Liver (tissue), 9 donors: ENCODE results near the gene KRTAP10-5. TPM values are rescaled to one million over a fixed set of nuclear protein-coding genes. Genes with fewer than 3 reads are reported as not detected.

Source experiments
- DNase-seq: peaks from one replicate; pipeline ENCODE4 v3.0.0-alpha.2; 2017; ENCODE audit warnings: low spot score
- H3K27ac ChIP-seq, 2 donors: one replicate each; pipeline ENCODE4 v1.7.0; 2013; ENCODE audit warnings: inconsistent platforms in 2 of 2, low read length in 2 of 2, control low read depth in 1 of 2, low read depth in 1 of 2, mild to moderate bottlenecking in 1 of 2
- H3K27me3 ChIP-seq, 4 donors: one replicate each; pipeline versions ENCODE4 v1.6.1 to v1.7.0; 2013; ENCODE audit warnings: low read length in 3 of 4, inconsistent platforms in 1 of 4, mild to moderate bottlenecking in 1 of 4, moderate library complexity in 1 of 4; ENCODE audit not compliant: control insufficient read depth in 4 of 4, insufficient read depth in 4 of 4
- H3K36me3 ChIP-seq, 4 donors: one replicate each; pipeline versions ENCODE4 v1.6.1 to v1.7.0; 2013; ENCODE audit warnings: low read length in 3 of 4, mild to moderate bottlenecking in 3 of 4, low read depth in 1 of 4, moderate library complexity in 1 of 4; ENCODE audit not compliant: control insufficient read depth in 4 of 4, insufficient read depth in 3 of 4
- H3K4me1 ChIP-seq, 4 donors: one replicate each; pipeline versions ENCODE4 v1.6.1 to v1.7.0; 2013; ENCODE audit warnings: low read length in 3 of 4, mild to moderate bottlenecking in 3 of 4, moderate library complexity in 1 of 4; ENCODE audit not compliant: control insufficient read depth in 4 of 4, insufficient read depth in 4 of 4
- H3K4me3 ChIP-seq, 3 donors: one replicate each; pipeline versions ENCODE4 v1.6.1 to v1.7.0; 2013; ENCODE audit warnings: low read length in 3 of 3, control low read depth in 1 of 3, low read depth in 1 of 3, mild to moderate bottlenecking in 1 of 3
- H3K9ac ChIP-seq, 2 donors: one replicate each; pipeline ENCODE4 v1.7.0; 2013; ENCODE audit warnings: low read length in 2 of 2, mild to moderate bottlenecking in 2 of 2, moderate library complexity in 2 of 2, control low read depth in 1 of 2, low read depth in 1 of 2
- H3K9me3 ChIP-seq, 4 donors: one replicate each; pipeline versions ENCODE4 v1.6.1 to v1.7.0; 2013; ENCODE audit warnings: low read length in 3 of 4; ENCODE audit not compliant: control insufficient read depth in 4 of 4
- CTCF ChIP-seq: fragments of 150-350 bp; IDR thresholded peaks from 2 replicates; pipeline ENCODE4 v1.5.1; 2017; ENCODE audit warnings: improper control_type of control experiment, low read depth, low read length; ENCODE audit not compliant: missing input control
- FOXA1 ChIP-seq: IDR thresholded peaks from 2 replicates; pipeline ENCODE4 v1.6.1; 2016; ENCODE audit warnings: antibody characterized with exemption
- FOXA2 ChIP-seq: IDR thresholded peaks from 2 replicates; pipeline ENCODE4 v1.6.1; 2016; ENCODE audit warnings: antibody characterized with exemption
- GABPA ChIP-seq, 2 donors: IDR thresholded peaks in 1 of 2; conservative IDR thresholded peaks in 1 of 2; 2 replicates each; pipeline ENCODE4 v1.6.1; 2016; ENCODE audit warnings: antibody characterized with exemption in 2 of 2, mild to moderate bottlenecking in 1 of 2, moderate library complexity in 1 of 2
- HNF4A ChIP-seq, 2 donors: conservative IDR thresholded peaks; 2 replicates each; pipeline ENCODE4 v1.6.1; 2016; ENCODE audit warnings: antibody characterized with exemption in 2 of 2, mild to moderate bottlenecking in 2 of 2
- HNF4G ChIP-seq: IDR thresholded peaks from 2 replicates; pipeline ENCODE4 v1.6.1; 2016; ENCODE audit warnings: antibody characterized with exemption
- MAX ChIP-seq: IDR thresholded peaks from 2 replicates; pipeline ENCODE4 v1.6.1; 2016; ENCODE audit warnings: antibody characterized with exemption
- NR2F2 ChIP-seq: IDR thresholded peaks from 2 replicates; pipeline ENCODE4 v1.6.1; 2016; ENCODE audit warnings: antibody characterized with exemption
- REST ChIP-seq: IDR thresholded peaks from 2 replicates; pipeline ENCODE4 v1.6.1; 2016; ENCODE audit warnings: antibody characterized with exemption, mild to moderate bottlenecking
- RXRA ChIP-seq, 2 donors: IDR thresholded peaks; 2 replicates each; pipeline ENCODE4 v1.6.1; 2017 to 2018; ENCODE audit warnings: antibody characterized with exemption in 2 of 2, mild to moderate bottlenecking in 1 of 2
- SP1 ChIP-seq: IDR thresholded peaks from 2 replicates; pipeline ENCODE4 v1.6.1; 2018; ENCODE audit warnings: antibody characterized with exemption, mild to moderate bottlenecking
- TAF1 ChIP-seq: conservative IDR thresholded peaks from 2 replicates; pipeline ENCODE4 v1.6.1; 2016; ENCODE audit warnings: antibody characterized with exemption, mild to moderate bottlenecking
- YY1 ChIP-seq: IDR thresholded peaks from 2 replicates; pipeline ENCODE4 v1.6.1; 2016; ENCODE audit warnings: antibody characterized with exemption, mild to moderate bottlenecking
- WGBS: extraction: QIAGEN DNeasy Blood & Tissue Kit; methylation state at CpG from one replicate; pipeline ENCODE4 v1.1.7; 2013; 5-methylcytosine and 5-hydroxymethylcytosine counted together
- polyA plus RNA-seq, 2 donors: library from polyadenylated mRNA; stranded (reverse) in 1 of 2; unstranded in 1 of 2; fragments of 200-250 nt in 1 of 2; fragments of >200 nt in 1 of 2; fragmentation: Nextera tagmentation in 1 of 2; extraction: Ambion mirVana in 1 of 2; gene quantifications; one replicate each; pipeline versions ENCODE4 v1.2.1 to v1.2.3, GENCODE V29; 2013 to 2015
- total RNA-seq, 2 donors: library from RNA; depleted of rRNA; stranded (reverse); fragments of >200 nt; gene quantifications; one replicate each; pipeline ENCODE4 v1.2.3, GENCODE V29; 2014
- TF ChIP-seq, protein P1 (sequence below): IDR thresholded peaks from 2 replicates; pipeline ENCODE4 v1.6.1; 2016; ENCODE audit warnings: antibody characterized with exemption
- donor health status: healthy.
- donor health status: healthy.
- donor health status: healthy.
- donor health status: healthy.
- donor health status: healthy.

KRTAP10-5 gene
- total and polyA plus RNA-seq, 4 donors: not detected

DNA sequence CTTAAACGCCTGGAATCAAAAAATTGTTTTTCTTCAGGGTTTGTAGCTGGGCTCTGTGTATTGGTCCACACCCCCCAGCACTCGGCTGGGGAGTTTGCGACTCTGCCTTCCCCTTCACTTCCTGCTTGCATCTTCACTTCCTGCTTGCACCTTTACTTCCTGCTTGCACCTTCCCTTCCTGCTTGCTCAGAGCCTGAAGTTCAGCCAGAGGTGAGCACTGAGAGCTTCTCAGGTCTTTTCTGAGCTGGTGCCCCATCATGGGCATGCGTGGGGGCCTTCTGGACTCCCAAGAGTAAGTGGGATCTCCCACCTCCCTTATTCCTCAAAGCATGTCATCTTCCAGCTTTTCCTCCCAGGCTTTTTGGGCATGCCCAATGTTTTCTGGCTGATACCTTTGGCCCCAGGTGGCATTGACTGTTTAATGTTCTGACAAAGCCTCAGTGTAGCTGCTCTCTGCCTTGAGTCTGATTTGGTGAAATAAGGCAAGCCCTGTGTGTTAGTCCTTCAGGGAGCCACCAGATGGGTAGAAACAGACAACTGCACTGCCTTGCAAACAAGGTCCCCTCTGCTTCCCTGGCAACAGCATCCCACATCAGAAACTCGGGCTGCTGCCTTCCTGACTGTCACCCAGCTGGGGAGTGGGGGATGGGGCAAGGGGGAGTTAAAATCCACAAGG, 32.6 kb downstream of the KRTAP10-5 start:
- H3K4me1 ChIP-seq: no peaks in the 10 kb centered on the region
- no peak overlapping the region for H3K27ac ChIP-seq
- no peak overlapping the region for H3K9ac ChIP-seq
- TF ChIP-seq FOXA1 (no peak), FOXA2 (no peak), MAX (no peak), RXRA (IDR thresholded peaks at IDR 0.05) (no peak)
- H3K9me3 ChIP-seq: no peaks in the 10 kb centered on the region
- H3K27me3 ChIP-seq: peaks cover 0 to 2% (median 0%) of the 10 kb centered on the region in 4 donors
- H3K4me3 ChIP-seq: no peak overlapping the region
- no peaks in the 10 kb centered on the region for H3K36me3 ChIP-seq
- 48% methylated on average over 5 of the region's 5 CpGs for WGBS
- DNase-seq: peak; percentile 24

- no peak overlapping the region for H3K4me3 ChIP-seq
- H3K36me3 ChIP-seq: no peaks in the 10 kb centered on the region
- DNase-seq: no peak
- WGBS: 71% methylated on average over 3 of the region's 3 CpGs
- TF ChIP-seq NR2F2 (no peak), HNF4A (conservative IDR thresholded peaks at IDR 0.05) (no peak), CTCF (no peak), MAX (no peak), RXRA (IDR thresholded peaks at IDR 0.05) (no peak), TAF1 (no peak), YY1 (no peak), SP1 (no peak), GABPA (IDR thresholded peaks at IDR 0.05 in 1 of 2, conservative IDR thresholded peaks at IDR 0.05 in 1 of 2) (no peak), REST (no peak), HNF4G (no peak), FOXA1 (no peak)
- TF ChIP-seq, protein P1, sequence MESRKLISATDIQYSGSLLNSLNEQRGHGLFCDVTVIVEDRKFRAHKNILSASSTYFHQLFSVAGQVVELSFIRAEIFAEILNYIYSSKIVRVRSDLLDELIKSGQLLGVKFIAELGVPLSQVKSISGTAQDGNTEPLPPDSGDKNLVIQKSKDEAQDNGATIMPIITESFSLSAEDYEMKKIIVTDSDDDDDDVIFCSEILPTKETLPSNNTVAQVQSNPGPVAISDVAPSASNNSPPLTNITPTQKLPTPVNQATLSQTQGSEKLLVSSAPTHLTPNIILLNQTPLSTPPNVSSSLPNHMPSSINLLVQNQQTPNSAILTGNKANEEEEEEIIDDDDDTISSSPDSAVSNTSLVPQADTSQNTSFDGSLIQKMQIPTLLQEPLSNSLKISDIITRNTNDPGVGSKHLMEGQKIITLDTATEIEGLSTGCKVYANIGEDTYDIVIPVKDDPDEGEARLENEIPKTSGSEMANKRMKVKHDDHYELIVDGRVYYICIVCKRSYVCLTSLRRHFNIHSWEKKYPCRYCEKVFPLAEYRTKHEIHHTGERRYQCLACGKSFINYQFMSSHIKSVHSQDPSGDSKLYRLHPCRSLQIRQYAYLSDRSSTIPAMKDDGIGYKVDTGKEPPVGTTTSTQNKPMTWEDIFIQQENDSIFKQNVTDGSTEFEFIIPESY: no peak
- H3K27ac ChIP-seq: no peak overlapping the region
- peaks cover 0 to 2% (median 0%) of the 10 kb centered on the region in 4 donors for H3K27me3 ChIP-seq
- no peak overlapping the region for H3K9ac ChIP-seq
- no peaks in the 10 kb centered on the region for H3K4me1 ChIP-seq
- H3K9me3 ChIP-seq: no peaks in the 10 kb centered on the region
Measured at GRCh38 chr21:44544566-44544965, 35.8 kb downstream of the KRTAP10-5 start.
